ENCODE results near the gene SYT12.
"Not testable (repeated sequence)": the region's sequence is repeated elsewhere in the genome, so short reads cannot be mapped to it uniquely, and the experiment has no call there.

The SYT12 gene

DNA sequence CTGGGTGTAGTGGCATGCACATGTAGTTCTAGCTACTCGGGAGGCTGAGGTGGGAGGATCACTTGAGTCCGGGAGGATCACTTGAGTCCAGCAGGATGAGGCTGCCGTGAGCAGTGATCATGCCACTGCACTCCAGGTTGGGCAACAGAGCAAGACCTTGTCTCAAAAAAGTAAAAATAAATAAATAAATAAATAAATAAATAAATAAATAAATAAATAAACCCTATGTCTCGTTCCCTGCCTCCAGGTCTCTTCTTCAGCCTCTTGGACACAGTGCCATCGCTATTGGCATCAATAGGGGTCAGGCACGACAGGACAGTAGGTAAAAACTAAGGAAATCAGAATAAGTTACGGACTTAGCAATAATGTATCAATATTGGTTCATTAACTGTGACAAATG is 23.4 kb upstream of the SYT12 start:
- DNase-seq (ENCODE audit: low read depth): no peak

DNA sequence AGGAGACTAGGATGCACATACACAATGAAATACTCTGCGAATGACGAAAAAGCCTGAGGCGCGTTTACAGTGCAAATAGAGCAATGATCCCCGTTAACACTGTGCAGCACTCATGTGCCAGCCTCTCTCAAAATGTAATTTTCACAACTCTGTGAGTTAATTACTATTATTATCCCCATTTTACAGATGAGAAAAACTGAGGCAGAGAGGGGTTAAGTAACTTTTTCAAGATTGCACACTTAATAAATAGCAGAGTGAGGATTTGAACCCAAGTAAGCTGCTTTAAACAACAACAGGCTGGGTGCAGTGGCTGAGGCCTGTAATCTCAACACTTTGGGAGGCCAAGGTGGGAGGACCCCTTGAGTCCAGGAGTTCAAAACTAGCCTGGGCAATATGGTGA is 21.6 kb upstream of the SYT12 start:
- no peak for DNase-seq (ENCODE audit: low read depth)

DNA sequence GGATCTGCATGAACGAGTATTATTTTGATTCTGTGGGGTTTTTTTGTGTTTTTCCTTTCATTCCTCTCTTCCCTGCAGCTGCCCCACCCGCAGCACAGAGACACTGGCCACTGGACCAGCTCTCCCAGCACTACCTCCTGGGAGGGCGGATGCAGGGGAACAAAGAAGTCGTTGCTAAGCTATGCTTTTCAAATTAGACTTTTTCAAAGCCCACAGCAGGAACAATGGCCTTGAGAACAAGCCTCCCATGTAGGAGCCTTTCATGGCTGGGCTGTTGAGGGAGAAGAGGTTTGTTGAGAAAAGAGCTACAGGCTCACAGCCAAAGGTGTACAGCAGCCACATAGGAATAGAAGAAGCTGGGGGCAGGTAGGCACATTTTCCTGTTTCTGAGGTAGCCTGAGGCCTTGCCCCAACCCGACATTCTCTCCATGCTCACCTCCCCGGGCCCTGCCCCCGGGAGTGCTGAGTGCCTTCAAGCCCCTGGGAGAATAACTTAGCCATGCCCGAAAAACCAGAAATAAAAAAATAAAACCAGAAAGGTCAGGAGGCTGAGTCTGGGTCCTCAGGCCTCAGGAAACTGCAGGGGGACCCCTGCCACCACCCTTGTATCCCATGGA is 20.5 kb upstream of the SYT12 start:
- DNase-seq (ENCODE audit: low read depth): no peak

DNA sequence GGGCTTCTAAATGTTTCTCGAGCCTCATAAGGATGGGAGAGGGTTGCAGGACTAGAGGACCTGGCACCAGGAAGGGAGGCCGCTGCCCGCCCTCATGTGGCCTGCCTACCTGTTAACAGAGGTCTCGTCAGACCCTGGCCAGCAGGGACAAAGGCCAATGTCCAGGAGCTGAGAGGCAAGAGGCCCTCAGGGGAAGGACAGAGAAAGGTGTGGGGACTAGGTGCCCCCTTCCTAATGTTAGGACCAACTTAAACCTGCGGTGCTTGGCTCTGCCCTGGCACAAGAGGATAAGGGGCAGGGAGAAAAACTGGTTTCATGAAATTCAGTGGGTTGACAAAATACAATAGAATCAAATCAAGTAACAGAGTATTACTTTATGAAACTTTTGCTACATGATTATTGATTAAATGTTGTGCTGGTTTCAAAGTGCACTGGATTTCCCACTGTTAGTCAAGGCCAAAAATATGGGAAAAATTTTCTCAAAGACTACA is 20.0 kb upstream of the SYT12 start:
- no peak for DNase-seq (ENCODE audit: low read depth)

DNA sequence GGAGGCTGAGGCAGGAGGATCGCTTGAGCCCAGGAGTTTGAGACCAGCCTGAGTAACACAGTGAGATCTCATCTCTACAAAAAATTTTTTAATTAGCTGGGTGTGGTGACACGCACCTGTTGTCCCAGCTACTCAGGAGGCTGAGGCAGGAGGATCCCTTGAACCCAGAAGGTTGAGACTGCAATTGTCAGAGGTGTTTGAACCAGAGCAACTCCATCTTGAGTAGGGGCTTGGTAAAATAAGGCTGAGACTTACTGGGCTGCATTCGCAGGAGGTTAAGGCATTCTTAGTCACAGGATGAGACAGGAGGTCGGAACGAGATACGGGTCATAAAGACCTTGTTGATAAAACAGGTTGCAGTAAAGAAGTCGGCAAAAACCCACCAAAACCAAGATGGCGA is 17.7 kb upstream of the SYT12 start:
- not testable (repeated sequence) for DNase-seq (ENCODE audit: low read depth)

DNA sequence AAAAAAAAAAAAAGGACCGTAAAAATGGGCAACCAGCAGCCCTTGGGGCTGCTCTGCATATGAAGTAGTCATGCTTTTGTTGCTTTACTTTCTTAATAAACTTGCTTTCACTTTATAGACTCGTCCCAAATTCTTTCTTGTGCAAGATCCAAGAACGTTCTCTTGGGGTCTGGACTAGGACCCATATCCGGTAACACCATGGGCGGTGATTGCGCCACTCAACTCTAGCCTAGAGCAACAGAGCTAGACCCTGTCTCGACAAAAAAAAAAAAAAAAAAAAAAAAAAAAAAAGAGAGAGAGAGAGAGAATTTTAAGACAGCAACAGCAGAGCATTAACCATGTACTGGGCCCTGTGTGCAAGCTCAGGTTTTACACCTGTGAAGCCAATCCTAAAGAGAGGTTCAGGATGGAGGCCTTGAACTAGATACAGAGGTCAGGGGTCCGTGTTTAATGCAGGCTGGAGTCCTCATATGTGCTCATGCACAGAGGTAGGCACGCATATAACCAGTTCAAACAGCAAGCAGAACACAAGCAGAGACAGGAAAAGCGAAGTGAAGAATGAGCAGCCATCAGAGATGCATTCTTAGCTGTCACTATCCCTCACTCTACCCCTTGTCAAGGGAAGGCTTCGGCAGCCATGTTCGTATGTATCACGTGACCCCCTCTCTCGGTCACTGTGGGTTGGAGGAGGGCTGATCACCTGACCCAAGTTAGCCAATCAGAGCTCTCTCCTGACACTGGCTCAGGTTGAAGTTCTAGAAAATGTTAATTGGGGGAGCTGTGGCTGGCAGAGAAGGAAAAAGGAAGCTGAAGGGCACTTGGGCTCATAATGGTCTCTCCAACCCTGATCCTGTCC is 16.7 kb upstream of the SYT12 start:
- no peak for DNase-seq (ENCODE audit: low read depth)

DNA sequence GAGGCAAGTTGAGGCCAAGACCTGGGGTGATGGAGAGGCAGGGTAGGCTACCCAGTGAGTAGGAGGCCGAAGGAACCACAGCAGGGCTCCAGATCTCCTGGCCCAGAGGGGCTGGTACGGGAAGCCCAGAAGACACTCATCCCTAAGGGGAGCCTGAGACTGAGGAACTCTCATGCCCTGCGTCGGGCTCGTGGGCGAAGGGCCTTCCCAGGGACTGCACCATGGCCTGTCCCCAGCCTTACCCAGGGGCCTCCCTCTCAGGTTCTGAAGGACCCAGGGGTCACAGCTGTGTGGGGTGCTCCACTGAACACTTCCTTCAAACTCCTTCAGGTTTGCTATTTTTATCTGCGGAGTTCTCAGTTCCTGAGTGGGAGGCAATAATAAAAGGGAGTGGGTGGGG is 15.8 kb upstream of the SYT12 start:
- no peak for DNase-seq (ENCODE audit: low read depth)

DNA sequence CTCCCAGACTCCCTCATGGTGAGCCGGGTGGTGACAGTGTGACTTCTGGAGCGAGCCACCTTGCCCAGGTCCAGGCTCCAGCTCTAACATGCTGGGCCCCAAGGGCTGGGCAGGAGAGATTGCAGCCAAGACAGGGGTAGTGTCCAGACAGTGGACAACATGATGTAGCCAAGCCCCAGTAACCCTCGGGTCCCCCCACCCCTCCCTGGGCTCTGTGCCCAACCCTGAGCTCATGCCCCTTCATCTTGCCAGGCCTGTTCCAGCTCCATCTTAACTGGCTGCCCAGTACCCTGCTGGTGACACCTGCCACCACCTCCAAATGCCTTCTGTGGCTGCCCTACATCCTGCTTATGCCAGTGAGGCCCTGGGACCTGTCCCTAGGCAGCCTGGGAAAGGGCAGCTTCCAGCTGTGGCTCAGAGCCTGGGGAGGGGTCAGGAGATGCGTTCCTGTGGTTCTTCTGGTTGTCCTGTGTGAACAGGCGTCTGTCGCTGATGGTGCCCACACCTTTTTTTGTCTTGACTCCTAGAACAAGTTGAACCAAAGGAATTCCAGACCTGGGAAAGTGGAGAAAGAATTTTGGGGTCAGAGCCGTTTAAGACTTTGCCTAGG is 12.5 kb upstream of the SYT12 start:
- no peak for DNase-seq (ENCODE audit: low read depth)

DNA sequence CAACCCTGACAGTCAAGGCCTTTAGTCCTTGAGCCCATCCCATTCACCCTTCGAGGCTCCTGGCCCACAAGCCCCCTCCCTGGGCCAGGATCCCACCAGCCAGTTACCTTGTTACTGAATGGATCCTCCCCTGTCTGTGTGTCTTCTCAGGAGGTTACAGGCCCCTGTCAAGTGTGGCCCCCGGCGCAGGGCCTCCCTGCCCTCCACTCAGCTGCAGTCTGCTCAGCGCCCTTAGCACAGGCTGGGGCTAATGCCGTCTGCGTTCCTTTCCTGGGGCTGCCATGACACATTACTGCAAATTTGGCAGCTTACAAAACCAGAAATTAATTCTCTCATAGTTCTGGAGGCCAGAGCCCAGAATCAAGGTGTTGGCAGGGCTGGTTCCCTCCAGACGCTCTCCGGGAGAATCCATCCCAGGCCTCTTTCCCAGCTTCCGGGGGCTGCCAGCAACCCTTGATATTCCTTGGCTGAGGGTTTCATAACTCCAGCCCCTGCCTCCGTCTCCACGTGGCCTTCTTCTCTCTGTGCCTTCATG is 9.4 kb upstream of the SYT12 start:
- DNase-seq (ENCODE audit: low read depth): no peak

DNA sequence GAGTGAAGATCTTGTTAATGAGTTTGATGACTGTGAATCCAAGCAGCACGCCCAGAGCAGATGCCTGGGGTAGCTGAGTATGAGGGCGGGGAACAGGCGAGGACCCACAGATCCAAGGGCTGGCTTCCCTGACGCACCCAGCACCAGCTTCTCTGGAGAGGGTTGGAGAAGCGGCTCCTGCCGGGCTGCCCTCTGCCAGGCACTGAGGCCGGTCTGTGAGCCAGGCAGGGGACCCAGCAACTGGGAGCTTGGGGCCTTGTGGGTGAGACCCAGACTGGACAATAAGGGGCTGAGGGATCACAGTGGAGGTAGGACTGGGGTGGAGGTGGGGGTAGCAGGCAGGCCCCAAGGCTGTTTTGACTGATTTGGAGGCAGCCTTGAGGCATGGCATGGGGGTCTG is 8.6 kb upstream of the SYT12 start:
- DNase-seq (ENCODE audit: low read depth): no peak

DNA sequence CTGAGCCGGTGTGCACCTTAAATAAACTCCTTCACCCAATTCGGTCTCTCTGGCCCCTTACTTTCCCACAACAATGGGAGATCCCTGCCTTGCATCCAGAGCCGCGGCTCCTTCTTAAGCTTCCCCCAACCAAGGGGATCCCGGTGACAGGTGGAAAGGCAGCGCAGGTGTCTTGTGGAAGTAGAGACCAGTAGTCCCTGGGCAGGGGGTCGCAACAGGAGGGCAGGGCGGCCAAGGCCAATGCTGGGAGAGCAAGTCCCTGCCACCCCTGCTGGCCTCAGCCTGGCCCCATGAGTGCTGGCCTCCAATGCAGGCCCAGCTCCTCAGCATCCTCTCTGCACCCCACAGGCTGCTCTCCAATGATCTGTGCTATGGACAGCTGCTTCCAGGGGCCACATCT is 7.9 kb upstream of the SYT12 start:
- DNase-seq (ENCODE audit: low read depth): no peak

DNA sequence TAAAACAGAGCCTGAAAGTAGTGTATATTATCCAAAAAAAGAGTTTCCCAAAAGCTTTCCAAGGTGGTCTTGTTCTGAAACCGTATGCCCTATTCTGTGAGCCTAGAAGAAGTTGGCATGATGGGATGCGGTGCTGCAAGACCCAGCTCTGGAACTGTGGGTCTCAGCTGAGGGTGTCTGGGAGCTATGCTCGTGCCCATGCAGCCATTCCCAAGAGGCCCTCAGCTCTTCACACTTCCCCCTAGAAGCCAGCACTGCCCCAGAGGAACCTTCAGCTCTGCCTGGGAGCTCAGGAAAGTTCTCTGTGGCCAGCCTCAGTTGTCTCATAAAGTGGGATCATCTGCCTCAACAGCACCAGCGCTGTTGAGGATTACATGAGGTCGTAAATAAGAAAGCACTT is 6.4 kb upstream of the SYT12 start:
- DNase-seq (ENCODE audit: low read depth): no peak

DNA sequence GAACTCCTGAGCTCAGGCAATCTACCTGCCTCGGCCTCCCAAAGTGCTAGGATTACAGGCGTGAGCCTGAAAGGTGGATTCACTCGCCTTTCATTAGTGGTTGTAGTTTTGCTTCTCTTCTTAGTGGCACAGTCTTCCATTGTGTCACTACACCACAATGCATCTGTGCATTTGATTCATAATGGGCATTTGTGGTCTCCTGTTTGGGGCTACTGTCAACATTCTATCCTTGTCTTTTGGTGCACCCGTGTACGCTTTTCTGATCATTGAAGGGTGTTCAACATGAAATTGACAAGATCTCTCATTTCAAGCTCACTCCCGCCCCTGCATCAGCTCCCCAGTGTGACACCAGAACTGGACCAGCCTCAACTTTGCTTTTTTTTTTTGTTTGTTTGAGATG is 2.0 kb upstream of the SYT12 start:
- DNase-seq (ENCODE audit: low read depth): no peak

DNA sequence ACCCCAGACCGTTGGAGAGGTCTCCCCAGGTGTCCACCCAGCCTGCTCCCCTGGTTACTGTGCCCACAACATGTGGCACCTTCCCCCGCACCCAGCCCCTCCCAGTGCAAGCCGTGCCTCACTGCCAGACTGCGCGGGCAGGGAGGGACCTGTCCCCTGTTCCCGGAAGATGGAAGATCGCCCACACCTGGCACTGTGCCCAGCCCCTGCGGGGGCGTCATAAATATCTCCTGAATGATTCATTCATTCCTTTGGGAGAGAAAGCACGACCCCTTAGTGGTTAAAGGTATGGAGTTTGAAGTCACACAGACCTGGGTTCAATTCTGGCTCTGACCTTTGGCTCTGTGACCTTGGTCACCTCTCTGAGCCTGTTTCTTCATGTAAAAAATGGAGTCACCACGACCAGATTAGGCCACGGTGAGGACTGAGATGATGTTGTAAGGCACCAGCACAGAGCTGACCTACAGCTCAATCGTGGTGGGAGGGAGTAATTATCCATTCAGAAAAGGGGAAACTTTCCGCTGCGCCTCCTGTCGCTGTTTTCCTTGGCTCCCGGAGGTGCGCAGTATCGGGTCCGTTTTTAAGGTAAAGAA is 497 bp upstream of the SYT12 start:
- no peak for DNase-seq (ENCODE audit: low read depth)

DNA sequence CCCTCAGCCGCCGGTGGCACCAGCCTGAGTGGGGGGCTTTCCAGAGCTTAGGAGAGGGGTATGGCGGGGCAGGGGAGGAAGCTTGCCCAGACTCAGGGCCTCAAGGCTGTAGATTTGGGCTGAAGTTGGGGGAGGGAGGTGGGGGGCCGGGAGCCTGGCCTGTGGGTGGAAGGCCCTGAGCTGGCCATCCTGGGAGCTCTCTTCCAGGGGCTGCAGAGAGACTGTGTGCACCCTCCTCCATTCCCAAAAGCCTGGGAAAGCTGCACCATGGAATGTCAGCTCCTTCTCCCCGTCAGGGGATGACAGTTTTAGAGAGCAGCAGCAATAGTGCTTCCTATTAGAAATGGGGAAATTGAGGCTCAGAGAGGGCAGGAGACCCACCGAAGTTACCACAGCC is 1.0 kb downstream of the SYT12 start:
- DNase-seq (ENCODE audit: low read depth): no peak

DNA sequence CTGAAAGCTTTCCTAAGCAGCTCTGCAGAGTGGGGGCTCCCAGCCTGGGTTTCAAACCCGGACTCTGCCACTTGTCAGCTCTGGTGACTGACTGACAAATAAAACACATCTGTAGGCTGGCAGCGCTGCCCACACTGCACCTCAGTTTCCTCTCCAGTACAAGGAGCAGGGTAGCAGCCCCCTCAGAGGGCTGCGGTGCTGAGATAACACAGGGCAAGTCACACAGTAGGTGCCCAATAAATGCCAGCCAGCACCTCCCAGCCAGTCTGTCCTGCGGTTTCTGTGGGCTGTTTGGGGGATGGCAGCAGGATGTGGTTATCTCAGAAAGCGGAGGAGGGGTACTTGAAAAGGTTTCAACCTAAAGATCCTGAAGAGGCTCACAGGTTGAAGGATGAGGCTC is 1.5 kb downstream of the SYT12 start:
- DNase-seq (ENCODE audit: low read depth): no peak

DNA sequence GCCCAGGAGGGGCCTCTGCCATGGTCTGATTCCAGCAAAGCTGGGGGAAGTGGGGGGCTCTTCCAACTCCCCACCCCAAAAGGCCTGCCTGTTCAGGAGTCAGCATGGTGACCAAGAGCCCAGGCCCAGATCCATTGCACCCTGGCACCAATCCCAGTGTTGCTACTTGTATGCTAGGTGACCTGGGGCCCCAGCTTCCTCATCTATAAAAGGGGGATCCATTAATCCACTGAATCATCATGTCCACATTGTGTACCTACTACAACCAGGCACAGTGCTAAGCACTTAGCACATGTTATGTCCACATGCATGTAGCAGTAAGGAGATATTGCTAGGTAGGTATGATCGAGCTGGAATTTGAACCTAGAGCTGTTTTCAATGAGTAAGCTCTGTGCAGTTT is 2.0 kb downstream of the SYT12 start:
- no peak for DNase-seq (ENCODE audit: low read depth)

DNA sequence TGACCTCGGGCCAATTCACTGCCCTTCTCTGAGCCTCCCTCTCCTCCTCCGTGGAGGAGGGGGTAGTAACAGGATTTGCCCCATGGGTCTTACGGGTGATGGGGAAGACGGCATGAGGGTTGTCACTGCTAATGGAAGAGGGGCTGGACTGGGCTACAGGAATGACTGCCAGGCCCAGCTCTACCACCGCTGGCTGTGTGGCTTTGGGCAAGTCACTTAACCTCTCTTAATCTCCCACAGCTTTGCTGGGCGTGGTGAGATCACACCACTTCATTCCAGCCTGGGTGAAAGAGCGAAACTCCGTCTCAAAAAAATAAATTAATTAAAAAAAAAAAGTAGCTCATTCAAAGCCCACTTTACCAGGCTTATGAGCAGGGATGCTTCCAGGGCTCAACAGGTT is 2.8 kb downstream of the SYT12 start:
- DNase-seq (ENCODE audit: low read depth): no peak

DNA sequence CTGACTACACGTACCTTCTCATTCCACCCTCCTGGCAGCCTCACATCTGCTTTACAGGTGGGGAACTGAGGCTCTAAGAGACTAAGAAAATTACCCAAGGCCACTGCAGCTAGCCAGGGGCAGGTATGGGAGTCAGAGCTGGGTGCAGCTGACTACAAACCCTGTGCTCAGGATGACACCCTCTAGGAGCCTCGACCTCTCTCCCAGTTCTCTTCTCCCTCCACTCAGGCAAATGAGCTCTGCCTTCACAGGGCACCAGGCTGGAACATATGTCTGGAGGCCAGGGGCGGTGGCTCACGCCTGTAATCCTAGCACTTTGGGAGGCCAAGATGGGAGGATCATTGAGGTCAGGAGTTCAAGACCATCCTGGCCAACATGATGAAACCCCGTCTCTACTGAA is 4.0 kb downstream of the SYT12 start:
- no peak for DNase-seq (ENCODE audit: low read depth)

DNA sequence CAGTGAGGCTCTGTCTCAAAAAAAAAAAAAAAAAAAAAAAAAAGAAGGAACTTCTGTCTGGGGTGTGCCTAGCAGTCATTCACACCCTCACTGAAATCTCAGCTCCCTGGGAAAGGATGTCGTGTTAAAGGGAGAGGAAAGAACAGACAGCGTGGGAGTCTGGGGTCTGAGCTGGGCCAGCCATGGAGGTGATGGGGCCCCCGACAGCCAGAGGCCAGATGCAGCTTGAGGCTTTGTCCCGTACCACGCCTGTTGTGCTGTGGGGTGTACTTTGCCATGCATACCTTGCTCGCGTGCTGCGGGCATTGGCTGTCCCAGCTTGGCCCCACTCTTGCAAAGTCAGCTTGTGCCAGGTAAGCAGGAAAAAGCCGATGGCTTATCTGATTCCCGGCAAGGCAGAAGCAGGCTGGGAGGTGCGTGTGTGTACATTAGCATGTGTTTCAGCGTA is 4.6 kb downstream of the SYT12 start:
- DNase-seq (ENCODE audit: low read depth): no peak

DNA sequence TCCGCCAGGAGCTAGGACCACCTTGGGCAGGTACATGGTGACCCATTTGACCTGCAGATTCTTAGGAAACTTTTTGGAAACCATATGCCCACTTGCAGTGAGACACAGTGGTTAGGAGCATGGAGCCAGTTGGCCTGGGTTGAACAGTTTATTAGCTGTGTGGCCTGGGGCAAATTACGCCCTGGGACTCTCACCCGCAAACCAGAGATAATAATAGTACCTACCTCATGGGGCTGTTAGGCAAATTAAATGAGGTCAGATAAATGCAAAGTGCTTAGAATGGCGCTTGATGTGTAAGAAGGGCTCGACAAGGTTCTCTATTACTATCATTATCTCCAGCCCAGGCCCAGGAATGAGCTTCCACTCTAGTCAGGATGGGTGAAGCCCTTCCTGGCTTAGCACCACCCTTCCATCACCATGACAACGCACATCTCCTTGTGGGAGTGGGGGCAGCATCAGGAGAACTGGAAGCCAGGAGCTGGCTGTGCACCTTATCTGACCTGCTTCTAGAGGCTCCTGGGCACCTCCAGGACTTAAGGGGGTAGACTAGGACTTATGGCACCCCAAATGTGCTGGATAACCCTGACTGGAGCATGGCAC is 5.1 kb downstream of the SYT12 start:
- no peak for DNase-seq (ENCODE audit: low read depth)

DNA sequence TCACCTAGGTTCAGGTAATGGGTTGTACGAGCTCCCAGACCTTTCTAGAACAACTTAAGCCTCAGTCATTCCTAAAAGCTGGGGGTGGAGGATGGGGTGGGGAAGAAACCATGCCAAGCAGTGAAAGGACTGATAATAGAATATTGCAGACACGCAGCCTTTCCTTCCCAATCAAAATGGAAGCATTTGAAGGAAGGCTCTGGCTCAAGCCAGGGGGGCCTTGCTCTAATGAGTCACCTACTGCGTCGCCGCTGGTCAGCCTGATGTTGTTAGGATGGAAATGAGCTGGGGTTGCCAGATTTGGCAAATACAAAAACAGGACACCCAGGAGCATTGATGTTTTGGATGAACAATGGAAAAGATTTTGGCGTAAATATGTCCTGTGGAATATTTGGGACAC is 6.2 kb downstream of the SYT12 start:
- no peak for DNase-seq (ENCODE audit: low read depth)

All from GM04504 (cell line).